SK-MEL-5 (cell line): ENCODE results near the gene FAM83F. TPM values are rescaled to one million over a fixed set of nuclear protein-coding genes. Genes with fewer than 3 reads are reported as not detected.

ENCODE experiments used
- DNase-seq: peaks from one replicate; pipeline ENCODE4 v3.0.0-alpha.2; 2016; ENCODE audit warnings: low read depth, low spot score
- in situ Hi-C: cut with HindIII; loops from 2 replicates; pipeline ENCODE4 v1.10.0; 2016; ENCODE audit warnings: low sequenced_read_pairs, high pct_unique_total_duplicates, low pct_unique_long_range_greater_than_20kb
- total RNA-seq: library from RNA; depleted of rRNA; stranded (reverse); fragments of >200 nt; shearing (Covaris generic); gene quantifications from 2 replicates; pipeline ENCODE4 v1.2.3, GENCODE V29; 2014

Gene FAM83F
- total RNA-seq, 1 experiment from 2014 or later = not detected

GRCh38 chr22:39960791-39961746, 33.7 kb upstream of the FAM83F start:
- in situ Hi-C loops = no loop called here
- no peak for DNase-seq

GRCh38 chr22:39962071-39962470, 32.7 kb upstream of the FAM83F start:
- in situ Hi-C loops = no loop called here

GRCh38 chr22:39965748-39966147, 29.0 kb upstream of the FAM83F start:
- DNase-seq = no peak
- in situ Hi-C loops = no loop called here

More at GRCh38 chr22:39962071-39962470, 32.7 kb upstream of the FAM83F start:
- no peak for DNase-seq

GRCh38 chr22:39966470-39966869, 28.3 kb upstream of the FAM83F start:
- DNase-seq = no peak

GRCh38 chr22:39967103-39967829, 27.5 kb upstream of the FAM83F start:
- in situ Hi-C loops = no loop called here
- DNase-seq = no peak

More at GRCh38 chr22:39966470-39966869, 28.3 kb upstream of the FAM83F start:
- in situ Hi-C loops = no loop called here

GRCh38 chr22:39967996-39968972, 26.5 kb upstream of the FAM83F start:
- in situ Hi-C loops = no loop called here
- peak; percentile 93 for DNase-seq

- no peak for DNase-seq
- in situ Hi-C loops = no loop called here
Measured at GRCh38 chr22:39970742-39971141, 24.0 kb upstream of the FAM83F start.

- in situ Hi-C loops = no loop called here
- no peak for DNase-seq
Measured at GRCh38 chr22:39972641-39973040, 22.1 kb upstream of the FAM83F start.

GRCh38 chr22:39973656-39974055, 21.1 kb upstream of the FAM83F start:
- no peak for DNase-seq
- in situ Hi-C loops = no loop called here

- in situ Hi-C loops = no loop called here
- DNase-seq = no peak
Measured at GRCh38 chr22:39974065-39974464, 20.7 kb upstream of the FAM83F start.

GRCh38 chr22:39979048-39979447, 15.7 kb upstream of the FAM83F start:
- DNase-seq = no peak
- in situ Hi-C loops = no loop called here

GRCh38 chr22:39979458-39979857, 15.3 kb upstream of the FAM83F start:
- DNase-seq = no peak
- in situ Hi-C loops = no loop called here

- in situ Hi-C loops = no loop called here
- no peak for DNase-seq
Measured at GRCh38 chr22:39980596-39980995, 14.2 kb upstream of the FAM83F start.

GRCh38 chr22:39983346-39983745, 11.4 kb upstream of the FAM83F start:
- no peak for DNase-seq
- in situ Hi-C loops = no loop called here

GRCh38 chr22:39984006-39984405, 10.7 kb upstream of the FAM83F start:
- peak; percentile 60 for DNase-seq
- in situ Hi-C loops = no loop called here

- no peak for DNase-seq
- in situ Hi-C loops = no loop called here
Measured at GRCh38 chr22:39984746-39985145, 10.0 kb upstream of the FAM83F start.

- DNase-seq = no peak
- in situ Hi-C loops = no loop called here
Measured at GRCh38 chr22:39985383-39986035, 9.2 kb upstream of the FAM83F start.
